PC-3 (cell line): Measurements from ENCODE around the gene CHRM2. TPM values are rescaled to one million over a fixed set of nuclear protein-coding genes. Genes with fewer than 3 reads are reported as not detected.

Experiments
- ATAC-seq: fragments of 200-7000 bp; cut with Tn5 transposase; 2 replicates; pipeline ENCODE4 v1.9.1; 2020; ENCODE audit warnings: mild to moderate bottlenecking, moderate library complexity
- BruUV-seq: library from RNA; stranded (reverse); fragments of 400-500 nt; replicated peaks from 2 replicates; lab custom pipeline; 2021; lab: Mats Ljungman, UMichigan
- CTCF ChIA-PET: fragments of 300-600 bp; sonication (Branson Sonifier 250); formaldehyde crosslinking; loops from one replicate; lab custom pipeline; 2022; ENCODE audit warnings: antibody characterized with exemption; lab: Charles Lee
- POLR2A ChIA-PET: fragments of 300-600 bp; sonication (Branson Sonifier 250); formaldehyde crosslinking; loops from one replicate; lab custom pipeline; 2022; ENCODE audit warnings: antibody characterized with exemption; ENCODE audit not compliant: unreplicated experiment; lab: Charles Lee
- DNase-seq: peaks from one replicate; pipeline ENCODE4 v3.0.0-alpha.2; 2015
- H2AFZ ChIP-seq: fragments of 300-600 bp; sonication (generic); 2 replicates; pipeline ENCODE4 v1.6.0; 2016; ENCODE audit warnings: antibody characterized with exemption, low read length
- H3F3A ChIP-seq: fragments of 300-600 bp; sonication (generic); one replicate; pipeline ENCODE4 v1.6.0; 2017; ENCODE audit warnings: antibody characterized with exemption, low read length, control low read depth, mild to moderate bottlenecking; ENCODE audit not compliant: unreplicated experiment
- H3K27ac ChIP-seq: fragments of 300-600 bp; sonication (generic); 2 replicates; pipeline ENCODE4 v1.5.1; 2016; ENCODE audit warnings: mild to moderate bottlenecking, low read length
- H3K27me3 ChIP-seq: fragments of 300-600 bp; sonication (generic); 2 replicates; pipeline ENCODE4 v1.6.1; 2016; ENCODE audit warnings: low read length, mixed read lengths
- H3K36me3 ChIP-seq: fragments of 300-600 bp; sonication (generic); 2 replicates; pipeline ENCODE4 v1.6.1; 2016; ENCODE audit warnings: low read depth, mixed run types, low read length, mixed read lengths
- H3K4me1 ChIP-seq: fragments of 300-600 bp; sonication (generic); 2 replicates; pipeline ENCODE4 v1.5.1; 2016; ENCODE audit warnings: low read length; ENCODE audit not compliant: insufficient read depth
- H3K4me2 ChIP-seq: fragments of 300-600 bp; sonication (generic); 2 replicates; pipeline ENCODE4 v1.6.0; 2016; ENCODE audit warnings: low read length
- H3K4me3 ChIP-seq: fragments of 300-600 bp; sonication (generic); 2 replicates; pipeline ENCODE4 v1.5.1; 2016; ENCODE audit warnings: mild to moderate bottlenecking, low read length, mixed read lengths
- H3K79me2 ChIP-seq: fragments of 300-600 bp; sonication (generic); 2 replicates; pipeline ENCODE4 v1.6.1; 2017; ENCODE audit warnings: low read length, mixed read lengths
- H3K9ac ChIP-seq: fragments of 300-600 bp; sonication (generic); 2 replicates; pipeline ENCODE4 v1.6.0; 2016; ENCODE audit warnings: mild to moderate bottlenecking, low read length
- H3K9me2 ChIP-seq: fragments of 300-600 bp; sonication (generic); replicated peaks from 2 replicates; pipeline ENCODE4 v1.6.1; 2016; ENCODE audit warnings: mixed run types, low read length, mixed read lengths
- H3K9me3 ChIP-seq: fragments of 300-600 bp; sonication (generic); 2 replicates; pipeline ENCODE4 v1.6.1; 2016; ENCODE audit warnings: low read length, mixed read lengths
- H4K20me1 ChIP-seq: fragments of 300-600 bp; sonication (generic); 2 replicates; pipeline ENCODE4 v1.6.1; 2016; ENCODE audit warnings: low read length, mixed read lengths
- CTCF ChIP-seq: fragments of 300-600 bp; sonication (generic); conservative IDR thresholded peaks from 2 replicates; pipeline ENCODE4 v1.5.1; 2017; ENCODE audit warnings: antibody characterized with exemption, low read depth, mild to moderate bottlenecking, low read length
- EZH2 ChIP-seq: fragments of 300-600 bp; sonication (generic); IDR thresholded peaks from one replicate; pipeline ENCODE4 v1.6.1; 2017; ENCODE audit warnings: antibody characterized with exemption, mild to moderate bottlenecking, low read length; ENCODE audit not compliant: unreplicated experiment
- EZH2phosphoT487 ChIP-seq: fragments of 300-600 bp; sonication (generic); IDR thresholded peaks from 2 replicates; pipeline ENCODE4 v1.6.1; 2018; ENCODE audit warnings: mild to moderate bottlenecking, antibody characterized with exemption, low read length, borderline replicate concordance
- intact Hi-C: fragments of 100-400 bp; cut with micrococcal nuclease; formaldehyde crosslinking; loops from 2 replicates; pipeline ENCODE4 v1.9.0; 2023
- total RNA-seq: library from RNA; depleted of rRNA; stranded (reverse); fragments of >200 nt; gene quantifications from 2 replicates; pipeline ENCODE4 v1.2.3, GENCODE V29; 2014

Gene CHRM2
- total RNA-seq, 1 experiment from 2014 or later: not detected

- Histone ChIP-seq H3K27me3 (no peaks in the 10 kb centered on the region), H3F3A (no peaks in the 10 kb centered on the region), H2AFZ (no peak overlapping the region), H4K20me1 (no peaks in the 10 kb centered on the region), H3K36me3 (no peaks in the 10 kb centered on the region), H3K4me3 (no peak overlapping the region), H3K79me2 (no peaks in the 10 kb centered on the region), H3K9me2 (no peaks in the 10 kb centered on the region), H3K9me3 (no peaks in the 10 kb centered on the region), H3K27ac (no peak overlapping the region), H3K4me1 (no peaks in the 10 kb centered on the region), H3K4me2 (no peak overlapping the region), H3K9ac (no peak overlapping the region)
- intact Hi-C loops: no loop called here
- DNase-seq: no peak
- CTCF ChIA-PET: no interaction called here
- POLR2A ChIA-PET: no interaction called here
- no peak for ATAC-seq
- BruUV-seq: no TSS peak
- TF ChIP-seq EZH2phosphoT487 (no peak), EZH2 (no peak), CTCF (no peak)
Measured at GRCh38 chr7:136940122-136940521, 71.7 kb downstream of the CHRM2 start.

- DNase-seq: no peak
- H3K36me3 ChIP-seq: no peaks in the 10 kb centered on the region
- CTCF ChIA-PET: no interaction called here
- no peak overlapping the region for H3K4me3 ChIP-seq
- H3K27ac ChIP-seq: no peak overlapping the region
- H3K4me1 ChIP-seq: no peaks in the 10 kb centered on the region
- no peaks in the 10 kb centered on the region for H3K79me2 ChIP-seq
- no peaks in the 10 kb centered on the region for H4K20me1 ChIP-seq
- H3K9ac ChIP-seq: no peak overlapping the region
- intact Hi-C loops: no loop called here
- H3K27me3 ChIP-seq: no peaks in the 10 kb centered on the region
- no peaks in the 10 kb centered on the region for H3K9me2 ChIP-seq
- no peaks in the 10 kb centered on the region for H3F3A ChIP-seq
- BruUV-seq: no TSS peak
- no peaks in the 10 kb centered on the region for H3K9me3 ChIP-seq
- H2AFZ ChIP-seq: no peak overlapping the region
- no peak for ATAC-seq
- TF ChIP-seq EZH2 (no peak), CTCF (no peak), EZH2phosphoT487 (no peak)
- POLR2A ChIA-PET: no interaction called here
- H3K4me2 ChIP-seq: no peak overlapping the region
Measured at GRCh38 chr7:136940917-136941316, 72.5 kb downstream of the CHRM2 start.

- Histone ChIP-seq H3F3A (no peaks in the 10 kb centered on the region), H3K27me3 (no peaks in the 10 kb centered on the region), H4K20me1 (no peaks in the 10 kb centered on the region), H3K79me2 (no peaks in the 10 kb centered on the region), H3K9me3 (no peaks in the 10 kb centered on the region), H3K4me1 (no peaks in the 10 kb centered on the region), H3K9ac (no peak overlapping the region), H3K4me3 (no peak overlapping the region), H3K36me3 (no peaks in the 10 kb centered on the region), H3K9me2 (no peaks in the 10 kb centered on the region), H2AFZ (no peak overlapping the region), H3K27ac (no peak overlapping the region), H3K4me2 (no peak overlapping the region)
- no peak for ATAC-seq
- DNase-seq: no peak
- BruUV-seq: no TSS peak
- no peak for TF ChIP-seq EZH2phosphoT487
- no peak for TF ChIP-seq CTCF
- TF ChIP-seq EZH2: no peak
- intact Hi-C loops: no loop called here
- CTCF ChIA-PET: no interaction called here
- POLR2A ChIA-PET: no interaction called here
Measured at GRCh38 chr7:136941816-136942215, 73.4 kb downstream of the CHRM2 start.
